ENCODE measurements around the gene DPP6.

The DPP6 gene

DNA sequence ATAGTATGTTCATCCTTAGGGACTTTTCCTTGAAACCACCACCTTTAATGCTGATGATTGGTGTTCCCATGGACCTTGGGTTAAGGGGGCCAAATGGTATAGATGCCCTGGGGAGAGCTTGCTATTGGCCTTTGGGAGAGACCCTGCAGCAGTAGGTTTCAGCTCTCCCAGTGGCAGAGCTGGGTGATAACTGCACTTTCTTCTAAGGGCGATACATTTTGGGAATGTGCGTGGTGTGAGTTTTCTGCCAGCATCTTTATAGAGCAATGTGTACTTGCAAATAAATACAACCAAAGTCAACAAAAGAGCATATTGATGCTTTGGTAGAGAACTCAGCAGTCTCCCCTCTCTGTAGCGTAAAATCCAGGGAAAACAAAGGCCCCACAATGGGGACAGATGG, 546.7 kb downstream of the DPP6 start:
- Histone ChIP-seq H3K9ac (ENCODE audit: low read depth, low read length) (no peak overlapping the region), H3K9me3 (ENCODE audit: control insufficient read depth, insufficient read depth, low read length) (no peaks in the 10 kb centered on the region), H3K36me3 (ENCODE audit: insufficient read depth, low read length) (no peaks in the 10 kb centered on the region), H3K4me1 (ENCODE audit: insufficient read depth, low read length) (no peaks in the 10 kb centered on the region)

DNA sequence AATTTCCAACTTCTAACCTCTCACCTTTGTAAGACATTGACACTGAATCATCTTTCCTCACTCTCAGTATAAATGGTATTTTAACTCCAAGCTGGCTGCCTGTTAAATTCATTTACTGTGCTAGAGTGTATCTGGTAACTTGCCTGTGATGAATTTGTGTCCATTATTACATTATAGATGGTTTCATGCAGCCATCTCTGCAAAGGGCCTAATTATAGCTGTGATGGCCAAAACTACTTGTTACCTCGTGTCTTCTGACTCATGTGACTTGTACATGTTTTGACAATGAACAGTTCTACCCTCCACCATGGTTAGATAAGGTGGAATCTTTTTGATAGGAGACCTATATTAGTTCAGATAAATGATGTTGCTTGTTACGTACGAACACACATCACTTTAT, 558.7 kb downstream of the DPP6 start:
- no peak overlapping the region for H3K9ac ChIP-seq (ENCODE audit: low read depth, low read length)
- H3K4me1 ChIP-seq (ENCODE audit: insufficient read depth, low read length) = no peaks in the 10 kb centered on the region
- H3K36me3 ChIP-seq (ENCODE audit: insufficient read depth, low read length) = no peaks in the 10 kb centered on the region
- no peaks in the 10 kb centered on the region for H3K9me3 ChIP-seq (ENCODE audit: control insufficient read depth, insufficient read depth, low read length)

DNA sequence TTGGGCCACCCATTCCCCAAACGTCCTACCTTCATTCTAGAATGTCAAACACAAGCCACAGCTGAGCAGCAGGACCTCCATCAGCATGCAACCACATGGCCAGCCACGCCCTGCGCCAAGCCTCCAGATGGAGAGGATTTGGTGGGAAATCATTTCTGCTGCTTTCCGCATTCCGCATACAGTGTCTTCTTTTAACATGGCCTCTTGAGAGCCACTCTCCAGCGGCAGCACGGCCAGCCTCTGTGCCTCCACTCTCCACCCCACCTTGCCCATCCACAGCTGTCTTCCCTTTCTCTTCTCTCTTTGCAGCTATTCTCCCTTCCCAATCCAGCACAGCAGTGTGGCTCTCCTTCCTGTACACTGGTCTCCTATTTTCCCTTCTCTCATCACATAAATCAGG, 561.6 kb downstream of the DPP6 start:
- Histone ChIP-seq H3K9me3 (ENCODE audit: control insufficient read depth, insufficient read depth, low read length) (peaks cover 3% of the 10 kb centered on the region; the same call in 1 of the 2 replicates), H3K9ac (ENCODE audit: low read depth, low read length) (no peak overlapping the region), H3K36me3 (ENCODE audit: insufficient read depth, low read length) (no peaks in the 10 kb centered on the region), H3K4me1 (ENCODE audit: insufficient read depth, low read length) (no peaks in the 10 kb centered on the region)

DNA sequence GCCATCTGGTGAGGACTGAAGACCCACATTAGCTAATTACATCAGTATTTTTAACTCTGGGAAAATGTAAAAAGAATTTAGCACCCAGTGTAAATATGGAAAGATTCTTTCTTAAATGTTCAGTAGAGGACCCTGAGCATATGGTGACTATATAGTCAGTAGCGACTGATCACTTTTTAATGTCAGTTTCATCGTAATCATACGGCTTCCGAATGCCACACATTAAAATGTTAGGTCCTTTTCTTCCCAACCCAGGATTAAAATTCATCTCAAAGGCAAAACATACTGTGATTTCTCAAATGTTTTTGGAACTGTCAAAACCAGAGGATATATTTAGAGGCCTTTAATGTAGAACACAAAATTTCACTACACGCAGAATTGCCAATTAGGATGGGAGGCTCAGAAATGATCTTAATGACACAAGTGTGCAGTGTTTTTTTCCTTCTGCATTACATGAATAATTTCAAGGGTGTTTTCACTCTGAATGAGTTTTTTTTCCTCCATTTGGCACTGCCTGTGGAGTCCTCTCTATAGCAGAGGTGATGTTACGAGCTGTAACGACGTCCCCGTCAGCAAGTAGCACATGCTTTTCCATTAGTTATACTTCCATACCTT, 568.0 kb downstream of the DPP6 start:
- Histone ChIP-seq H3K9ac (ENCODE audit: low read depth, low read length) (no peak overlapping the region), H3K9me3 (ENCODE audit: control insufficient read depth, insufficient read depth, low read length) (peaks cover 3% of the 10 kb centered on the region; the same call in 1 of the 2 replicates), H3K36me3 (ENCODE audit: insufficient read depth, low read length) (no peaks in the 10 kb centered on the region), H3K4me1 (ENCODE audit: insufficient read depth, low read length) (no peaks in the 10 kb centered on the region)

DNA sequence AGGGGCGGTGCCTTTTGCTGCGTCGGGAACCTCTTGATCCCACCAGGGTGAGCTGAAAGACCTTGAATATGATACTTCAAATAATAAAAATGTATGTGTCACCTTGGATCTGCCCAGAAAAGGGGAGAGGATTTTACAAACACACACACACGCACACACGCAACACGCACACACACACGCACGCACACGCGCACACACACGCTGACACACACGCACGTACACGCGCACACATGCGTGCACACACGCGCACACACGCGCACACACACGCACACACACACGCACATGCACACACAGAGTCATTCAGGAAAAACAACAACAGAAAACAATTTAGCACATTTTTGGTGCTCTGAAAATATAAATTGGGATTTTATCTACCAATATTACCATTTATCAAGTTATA, 571.2 kb downstream of the DPP6 start:
- Histone ChIP-seq H3K4me1 (ENCODE audit: insufficient read depth, low read length) (no peaks in the 10 kb centered on the region), H3K9ac (ENCODE audit: low read depth, low read length) (no peak overlapping the region), H3K36me3 (ENCODE audit: insufficient read depth, low read length) (no peaks in the 10 kb centered on the region), H3K9me3 (ENCODE audit: control insufficient read depth, insufficient read depth, low read length) (peaks cover 3% of the 10 kb centered on the region; the same call in 1 of the 2 replicates)

DNA sequence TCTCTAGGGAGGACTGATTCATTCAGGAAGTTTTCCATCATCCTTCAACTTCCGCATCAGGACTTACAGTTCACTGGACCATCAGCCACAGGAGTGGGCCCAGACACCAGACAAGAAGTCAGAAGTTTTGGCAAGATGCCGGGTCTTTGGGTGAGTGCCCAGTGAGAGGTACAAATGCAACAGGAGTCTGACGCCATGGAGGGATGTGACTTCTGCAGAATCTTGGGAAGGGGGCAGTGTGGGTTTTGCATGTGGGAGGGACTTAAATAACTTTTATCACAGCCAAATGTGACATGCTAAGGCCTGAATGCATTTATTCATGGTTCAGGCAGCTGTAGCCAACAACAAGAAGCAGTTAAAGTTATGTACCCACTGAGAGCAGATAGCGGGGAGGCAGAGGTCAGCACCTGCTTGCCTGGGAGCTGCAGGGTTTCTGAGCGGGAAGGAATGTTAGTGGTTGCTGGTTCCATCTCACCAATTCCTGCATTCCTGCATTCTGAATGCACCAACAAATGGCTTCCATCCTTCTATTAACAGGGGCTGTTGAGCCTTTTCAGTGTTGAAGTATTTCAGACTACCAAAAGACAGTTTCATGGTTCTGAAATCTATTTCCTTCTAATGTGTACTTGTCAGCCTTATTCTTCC, 575.6 kb downstream of the DPP6 start:
- no peaks in the 10 kb centered on the region for H3K4me1 ChIP-seq (ENCODE audit: insufficient read depth, low read length)
- no peak overlapping the region for H3K9ac ChIP-seq (ENCODE audit: low read depth, low read length)
- H3K36me3 ChIP-seq (ENCODE audit: insufficient read depth, low read length) = no peaks in the 10 kb centered on the region
- H3K9me3 ChIP-seq (ENCODE audit: control insufficient read depth, insufficient read depth, low read length) = no peaks in the 10 kb centered on the region

DNA sequence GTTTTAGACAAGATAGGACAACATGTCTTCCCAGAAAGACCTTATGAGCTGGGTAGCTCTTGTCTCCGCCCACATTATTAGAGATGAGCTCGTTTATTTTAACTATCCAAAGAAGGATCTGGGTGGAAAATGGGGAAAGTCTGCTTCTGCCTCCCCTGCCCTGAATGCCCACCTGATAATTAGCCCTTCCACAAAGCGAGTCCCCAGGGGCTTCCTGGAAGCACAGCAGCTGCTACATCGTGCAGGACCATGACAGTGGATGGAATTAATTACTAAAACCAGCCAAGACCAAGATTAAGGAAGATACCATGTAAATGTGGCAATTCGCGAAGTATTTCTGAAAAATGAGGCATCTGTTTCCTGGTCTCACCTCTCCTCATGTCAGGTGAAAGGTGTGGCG, 576.4 kb downstream of the DPP6 start:
- Histone ChIP-seq H3K9me3 (ENCODE audit: control insufficient read depth, insufficient read depth, low read length) (no peaks in the 10 kb centered on the region), H3K4me1 (ENCODE audit: insufficient read depth, low read length) (no peaks in the 10 kb centered on the region), H3K9ac (ENCODE audit: low read depth, low read length) (no peak overlapping the region), H3K36me3 (ENCODE audit: insufficient read depth, low read length) (no peaks in the 10 kb centered on the region)

DNA sequence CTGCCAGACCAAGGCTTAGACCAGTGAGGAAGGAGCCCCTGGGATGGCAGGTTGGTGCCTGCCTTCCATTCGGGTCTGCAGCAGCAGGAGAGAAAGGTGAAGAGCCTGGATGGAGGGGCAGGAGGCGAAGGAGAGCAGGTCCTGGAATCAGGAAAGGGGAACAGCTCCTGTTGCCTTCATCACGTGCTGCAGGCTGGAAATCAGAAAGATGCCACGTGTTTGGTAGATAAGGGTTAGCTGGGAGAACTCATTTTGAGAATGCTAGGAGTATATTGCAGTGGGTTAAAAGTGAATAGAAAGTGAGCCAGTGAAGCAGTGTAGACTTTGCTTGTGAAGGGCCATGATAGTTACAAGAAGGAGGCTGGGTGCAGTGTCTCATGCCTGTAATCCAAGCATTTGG, 579.0 kb downstream of the DPP6 start:
- H3K9me3 ChIP-seq (ENCODE audit: control insufficient read depth, insufficient read depth, low read length) = no peaks in the 10 kb centered on the region
- no peaks in the 10 kb centered on the region for H3K4me1 ChIP-seq (ENCODE audit: insufficient read depth, low read length)
- no peaks in the 10 kb centered on the region for H3K36me3 ChIP-seq (ENCODE audit: insufficient read depth, low read length)
- no peak overlapping the region for H3K9ac ChIP-seq (ENCODE audit: low read depth, low read length)

DNA sequence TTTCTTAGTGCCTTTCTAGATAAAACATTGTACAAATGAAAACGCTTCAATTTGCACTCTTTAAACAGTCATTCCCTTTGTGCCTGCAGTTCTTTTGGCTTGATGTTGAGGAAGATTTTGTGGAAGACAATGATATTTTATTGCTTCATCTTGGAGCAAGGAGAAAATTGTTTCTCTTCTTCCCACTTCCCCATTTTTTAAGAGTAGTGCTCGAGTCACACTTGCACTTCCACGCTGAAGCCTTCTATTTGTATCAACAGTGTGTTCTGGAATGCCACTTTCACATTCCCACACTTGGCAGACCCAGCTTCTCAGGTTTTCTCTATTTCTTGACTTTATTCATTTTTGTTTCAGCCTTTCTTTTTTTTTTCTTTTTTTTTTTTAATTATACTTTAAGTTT, 581.4 kb downstream of the DPP6 start:
- Histone ChIP-seq H3K9ac (ENCODE audit: low read depth, low read length) (no peak overlapping the region), H3K36me3 (ENCODE audit: insufficient read depth, low read length) (no peaks in the 10 kb centered on the region), H3K4me1 (ENCODE audit: insufficient read depth, low read length) (no peaks in the 10 kb centered on the region), H3K9me3 (ENCODE audit: control insufficient read depth, insufficient read depth, low read length) (no peaks in the 10 kb centered on the region)

DNA sequence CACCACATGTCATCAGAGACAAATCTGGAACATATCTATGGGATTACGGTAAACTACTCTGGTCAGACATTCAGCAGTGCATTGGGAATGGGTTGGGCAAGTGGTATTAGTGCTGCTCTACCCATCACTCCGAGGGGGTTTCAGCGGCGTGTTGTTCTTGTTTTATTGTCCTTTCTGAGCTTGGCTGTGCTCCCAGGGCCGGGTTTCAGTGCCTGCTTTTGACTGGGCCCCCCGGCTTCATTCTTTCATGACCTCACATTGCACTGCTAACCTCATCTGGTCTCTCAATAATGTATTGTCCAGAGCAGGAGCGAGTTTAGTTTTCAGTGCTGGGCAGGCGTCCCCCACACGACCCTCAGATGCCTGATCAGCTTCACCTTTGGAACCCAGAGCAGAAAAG, 586.1 kb downstream of the DPP6 start:
- H3K9me3 ChIP-seq (ENCODE audit: control insufficient read depth, insufficient read depth, low read length) = no peaks in the 10 kb centered on the region
- no peak overlapping the region for H3K9ac ChIP-seq (ENCODE audit: low read depth, low read length)
- no peaks in the 10 kb centered on the region; the same call in 1 of the 2 replicates for H3K4me1 ChIP-seq (ENCODE audit: insufficient read depth, low read length)
- no peaks in the 10 kb centered on the region for H3K36me3 ChIP-seq (ENCODE audit: insufficient read depth, low read length)

DNA sequence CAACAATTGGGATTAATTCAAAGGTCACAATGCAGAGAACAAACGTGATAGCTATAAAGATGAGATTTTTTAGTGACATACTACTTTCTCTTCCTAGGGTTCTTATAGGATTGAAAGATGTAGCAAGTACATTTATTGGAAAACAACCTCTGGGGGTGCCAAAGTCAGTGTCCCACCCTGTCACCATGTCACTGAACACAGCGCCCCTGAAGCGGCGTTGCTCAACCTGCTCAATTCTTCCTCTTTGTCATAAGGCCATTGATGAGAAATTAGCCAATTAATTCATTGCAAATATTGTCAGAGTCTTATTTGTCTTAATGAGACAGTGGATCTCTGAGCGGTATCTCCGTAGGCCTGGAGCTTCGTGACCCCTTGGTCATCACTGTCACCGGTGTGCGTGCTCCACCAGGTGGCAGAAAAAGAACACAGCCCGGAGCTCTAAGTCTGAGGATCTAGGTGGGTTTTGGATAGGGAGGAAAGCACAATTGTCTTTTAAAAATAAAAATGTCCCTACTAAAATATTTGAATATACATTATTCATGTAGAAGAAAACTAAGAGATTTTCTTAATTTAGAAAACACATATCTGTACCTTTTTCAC, 588.2 kb downstream of the DPP6 start:
- Histone ChIP-seq H3K4me1 (ENCODE audit: insufficient read depth, low read length) (no peaks in the 10 kb centered on the region; the same call in 1 of the 2 replicates), H3K9me3 (ENCODE audit: control insufficient read depth, insufficient read depth, low read length) (no peaks in the 10 kb centered on the region), H3K9ac (ENCODE audit: low read depth, low read length) (no peak overlapping the region), H3K36me3 (ENCODE audit: insufficient read depth, low read length) (no peaks in the 10 kb centered on the region)

DNA sequence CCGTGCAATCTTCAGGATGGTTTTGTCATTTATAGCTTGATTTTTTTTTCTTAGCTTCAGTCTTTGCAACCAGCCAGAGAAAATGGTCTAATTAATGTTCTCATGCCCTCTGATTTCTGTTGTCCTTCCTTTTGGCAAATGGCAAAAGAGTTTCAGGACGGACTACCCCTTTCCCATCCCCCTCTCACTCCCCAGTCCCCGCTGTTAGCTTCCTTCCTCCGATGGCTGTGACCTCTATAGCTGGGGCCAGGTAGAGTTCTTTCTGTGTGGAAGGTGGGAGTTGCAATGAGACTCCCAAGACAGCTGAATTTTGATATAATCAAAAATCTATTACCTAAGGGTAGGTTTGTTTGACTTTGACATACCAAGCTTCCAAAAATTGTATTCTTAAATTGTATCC, 588.7 kb downstream of the DPP6 start:
- Histone ChIP-seq H3K9me3 (ENCODE audit: control insufficient read depth, insufficient read depth, low read length) (no peaks in the 10 kb centered on the region), H3K36me3 (ENCODE audit: insufficient read depth, low read length) (no peaks in the 10 kb centered on the region), H3K4me1 (ENCODE audit: insufficient read depth, low read length) (no peaks in the 10 kb centered on the region; the same call in 1 of the 2 replicates), H3K9ac (ENCODE audit: low read depth, low read length) (no peak overlapping the region)

DNA sequence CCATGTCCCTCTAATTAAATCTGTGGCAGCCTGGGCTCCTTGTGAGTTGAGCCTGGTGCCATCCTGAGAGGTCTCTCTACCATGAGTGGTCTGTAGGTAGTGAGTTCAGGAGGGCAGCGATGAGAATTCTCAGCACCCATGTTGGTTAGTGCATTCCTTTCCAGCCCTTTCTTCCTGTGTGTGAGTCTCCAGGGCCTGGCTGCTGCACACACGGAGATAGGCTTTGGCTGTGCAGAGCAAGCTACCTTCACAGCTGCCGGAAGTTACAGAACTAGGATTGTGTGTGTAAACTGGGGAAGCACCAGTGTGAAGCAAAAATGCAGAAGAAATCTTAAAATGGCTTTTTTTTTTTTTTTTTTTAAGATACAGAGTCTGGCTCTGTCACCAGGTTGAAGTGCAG, 592.2 kb downstream of the DPP6 start:
- Histone ChIP-seq H3K9me3 (ENCODE audit: control insufficient read depth, insufficient read depth, low read length) (no peaks in the 10 kb centered on the region), H3K9ac (ENCODE audit: low read depth, low read length) (no peak overlapping the region), H3K36me3 (ENCODE audit: insufficient read depth, low read length) (no peaks in the 10 kb centered on the region), H3K4me1 (ENCODE audit: insufficient read depth, low read length) (no peaks in the 10 kb centered on the region; the same call in 1 of the 2 replicates)

DNA sequence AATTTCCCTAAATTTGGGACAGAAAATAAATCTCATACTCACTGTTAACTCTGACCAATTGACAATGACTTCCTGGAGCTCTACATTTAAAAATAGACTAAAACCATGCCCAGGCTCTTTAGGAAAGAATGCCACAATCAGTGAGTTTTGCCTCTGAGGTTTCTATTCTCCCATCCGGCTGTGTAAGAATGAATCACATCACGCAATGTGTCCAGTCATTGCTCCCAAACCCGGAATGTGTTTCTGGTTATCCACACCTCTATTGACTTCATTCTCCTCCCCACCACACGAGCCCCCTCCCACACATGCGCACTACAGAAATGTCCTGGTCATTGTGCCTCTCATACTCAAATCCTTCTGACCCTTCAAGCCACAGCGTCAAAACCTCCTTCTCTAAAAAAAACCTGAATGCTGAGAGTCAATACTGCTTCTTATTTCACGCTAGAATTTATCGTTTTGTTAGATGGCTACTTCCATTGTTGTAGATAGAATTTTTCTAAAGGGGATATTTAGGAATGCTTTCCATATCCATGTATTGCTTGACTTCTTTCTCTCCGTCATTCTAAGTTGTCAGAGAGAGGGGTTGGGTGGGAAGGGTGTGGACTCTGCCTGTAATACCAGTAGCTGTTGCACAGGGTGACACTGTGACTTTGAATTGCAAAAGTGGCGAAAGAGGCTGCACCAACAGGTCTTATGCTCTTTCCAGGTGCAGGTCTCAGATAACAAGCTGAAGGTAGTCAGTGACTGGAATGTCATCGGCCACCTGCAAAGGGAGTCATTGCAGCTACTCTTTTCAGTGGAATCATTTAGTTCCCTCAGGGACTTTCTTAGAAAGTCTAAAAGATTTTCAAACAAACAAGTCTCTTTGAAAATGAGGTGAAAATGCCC, 594.2 kb downstream of the DPP6 start:
- no peak overlapping the region for H3K9ac ChIP-seq (ENCODE audit: low read depth, low read length)
- no peaks in the 10 kb centered on the region for H3K36me3 ChIP-seq (ENCODE audit: insufficient read depth, low read length)
- H3K4me1 ChIP-seq (ENCODE audit: insufficient read depth, low read length) = no peaks in the 10 kb centered on the region
- H3K9me3 ChIP-seq (ENCODE audit: control insufficient read depth, insufficient read depth, low read length) = no peaks in the 10 kb centered on the region

Measured in ES-I3 (cell line).